SIG-M5 (cell line): ENCODE measurements around the gene DLGAP3.

Source experiments
- DNase-seq: peaks from one replicate; lab custom pipeline; 2025; lab: John Stamatoyannopoulos, UW

Gene DLGAP3

DNA sequence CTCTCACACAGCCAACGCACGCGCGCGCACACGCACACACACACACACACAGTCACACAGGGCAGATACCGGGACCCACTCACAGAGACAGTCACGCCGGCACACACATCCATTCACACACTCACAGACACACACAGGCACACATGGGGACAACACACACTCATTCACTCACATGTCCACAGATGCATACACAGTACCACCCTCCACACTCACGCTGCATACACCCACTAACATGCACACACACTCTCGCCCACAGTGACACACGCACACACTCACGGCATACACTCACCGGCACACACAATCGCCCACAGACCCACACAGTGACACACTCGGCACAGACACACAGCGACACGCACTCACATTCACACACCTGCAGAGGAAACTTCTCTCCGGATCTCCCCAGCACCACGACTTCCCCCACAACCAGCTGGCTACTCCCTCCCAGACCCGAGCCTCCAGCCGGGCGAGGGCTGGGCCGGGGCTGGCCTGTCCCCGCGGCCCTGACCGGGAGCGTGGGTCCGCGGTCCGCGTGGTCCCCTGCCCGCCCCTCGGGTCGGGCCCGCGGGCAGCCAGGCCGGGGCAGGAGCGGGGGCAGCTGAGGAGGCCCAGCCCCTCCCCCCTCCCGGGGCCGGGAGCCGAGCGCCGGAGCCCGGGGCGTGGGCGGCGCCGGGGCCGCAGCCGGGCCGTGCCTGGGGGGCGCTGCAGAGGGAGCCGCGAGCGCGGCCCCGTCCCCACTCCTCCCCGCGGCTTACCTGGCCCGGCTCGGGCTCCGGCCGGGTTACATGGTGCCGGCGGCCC is 552 bp downstream of the DLGAP3 start:
- DNase-seq = no peak

DNA sequence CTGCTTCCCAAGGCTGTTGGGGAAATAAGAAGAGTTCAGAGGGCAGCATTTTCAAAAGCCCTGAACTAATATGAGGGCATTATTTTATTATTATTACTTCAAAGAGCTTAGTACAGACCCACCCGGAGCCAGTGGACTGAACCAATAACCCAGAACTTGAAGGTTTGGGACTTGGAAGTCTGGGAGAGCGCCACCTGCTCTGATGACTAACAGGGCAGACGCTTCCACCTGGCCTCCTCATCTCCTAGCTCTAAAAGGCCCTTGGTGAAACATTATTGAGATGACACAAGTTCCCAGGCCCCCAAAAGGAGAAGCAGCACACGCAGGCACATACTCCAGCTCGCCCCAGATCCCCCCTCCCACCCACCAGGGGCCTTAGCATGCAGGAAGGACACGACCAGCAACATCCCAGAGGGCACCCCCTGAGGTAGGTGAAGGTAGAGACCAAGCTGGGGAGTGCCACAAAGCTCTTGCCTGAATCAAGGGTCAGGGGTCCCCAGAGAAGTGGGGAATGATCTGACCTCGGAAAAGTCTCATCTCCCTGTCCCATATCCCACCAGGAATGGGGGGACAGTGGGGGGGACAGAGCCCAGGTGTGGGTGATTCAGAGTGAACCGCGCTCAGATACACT is 1.3 kb downstream of the DLGAP3 start:
- no peak for DNase-seq

DNA sequence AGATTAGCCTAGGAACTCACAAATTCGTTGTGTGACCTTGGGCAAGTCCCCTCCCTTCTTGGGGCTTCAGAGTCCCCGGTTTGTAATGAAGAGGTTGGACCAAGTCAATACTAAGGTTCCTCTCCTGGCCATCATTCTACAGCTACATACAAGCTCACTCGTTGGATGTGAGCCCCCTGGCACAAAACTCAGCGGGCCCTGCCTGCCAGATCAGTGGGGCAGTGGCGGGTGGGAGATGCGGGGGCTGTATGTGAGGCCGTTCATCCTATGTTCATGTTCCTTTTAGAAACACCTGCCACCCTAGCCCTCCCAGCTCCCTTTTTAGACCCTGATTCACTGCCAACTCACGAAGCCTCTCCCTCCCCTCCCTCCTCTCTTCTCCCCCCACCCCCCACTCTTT is 2.1 kb downstream of the DLGAP3 start:
- DNase-seq = no peak

DNA sequence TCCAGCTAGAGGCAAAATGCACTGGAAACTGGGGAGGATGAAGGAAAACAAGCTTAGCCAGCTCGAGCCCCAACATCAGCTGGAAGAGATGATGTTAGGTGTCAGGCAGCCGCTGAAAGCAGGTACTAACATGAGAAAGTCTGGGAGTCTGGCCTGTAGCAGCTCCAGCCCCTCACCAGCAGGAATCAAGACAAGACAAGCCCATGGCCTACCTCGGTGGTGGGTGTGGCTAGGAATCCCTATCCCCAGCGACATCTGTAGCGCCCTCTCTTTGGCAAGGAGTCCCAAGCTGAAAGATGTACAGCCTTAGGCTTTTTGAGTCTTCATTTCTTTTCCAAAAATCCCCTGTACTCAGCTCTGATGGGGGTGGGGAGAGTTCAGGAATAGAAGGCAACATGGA is 2.6 kb downstream of the DLGAP3 start:
- DNase-seq = no peak

DNA sequence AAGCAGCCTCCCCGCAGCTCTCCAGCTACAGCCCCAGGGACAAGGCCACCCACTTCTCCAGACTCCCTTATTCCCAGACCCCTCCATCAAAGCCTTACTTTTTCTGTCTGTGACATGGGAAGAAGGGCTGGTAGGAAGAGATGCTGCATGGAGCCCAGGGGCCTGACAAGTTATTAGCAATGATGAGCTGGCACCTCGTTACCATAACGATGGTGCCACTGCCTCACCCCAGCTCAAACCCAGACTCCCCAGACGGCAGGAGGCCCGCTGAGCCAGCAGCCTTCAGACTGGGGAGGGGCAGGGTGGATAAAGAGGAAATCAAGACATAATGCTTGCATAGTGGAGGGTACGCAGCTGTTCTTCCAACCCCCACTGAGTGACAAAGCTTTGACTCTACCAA is 3.3 kb downstream of the DLGAP3 start:
- no peak for DNase-seq

DNA sequence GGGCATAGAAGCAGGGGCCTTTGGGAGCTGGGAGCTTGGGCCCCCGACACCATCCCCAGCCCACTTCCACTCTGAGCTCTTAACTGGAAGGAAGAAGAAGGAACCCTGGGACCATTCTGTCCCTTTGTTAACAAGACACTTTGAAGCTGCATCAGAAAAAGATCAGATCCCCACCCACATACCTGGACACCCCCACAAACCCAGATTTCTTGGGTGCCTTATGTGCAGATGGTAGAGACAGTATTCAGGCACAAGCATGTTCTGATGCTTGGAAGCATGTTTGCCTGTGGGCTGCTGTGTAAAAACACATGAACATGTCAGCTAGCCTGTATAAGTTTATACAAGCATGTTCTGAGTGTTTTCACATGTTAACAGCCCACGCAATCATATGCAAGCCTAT is 3.7 kb downstream of the DLGAP3 start:
- no peak for DNase-seq

DNA sequence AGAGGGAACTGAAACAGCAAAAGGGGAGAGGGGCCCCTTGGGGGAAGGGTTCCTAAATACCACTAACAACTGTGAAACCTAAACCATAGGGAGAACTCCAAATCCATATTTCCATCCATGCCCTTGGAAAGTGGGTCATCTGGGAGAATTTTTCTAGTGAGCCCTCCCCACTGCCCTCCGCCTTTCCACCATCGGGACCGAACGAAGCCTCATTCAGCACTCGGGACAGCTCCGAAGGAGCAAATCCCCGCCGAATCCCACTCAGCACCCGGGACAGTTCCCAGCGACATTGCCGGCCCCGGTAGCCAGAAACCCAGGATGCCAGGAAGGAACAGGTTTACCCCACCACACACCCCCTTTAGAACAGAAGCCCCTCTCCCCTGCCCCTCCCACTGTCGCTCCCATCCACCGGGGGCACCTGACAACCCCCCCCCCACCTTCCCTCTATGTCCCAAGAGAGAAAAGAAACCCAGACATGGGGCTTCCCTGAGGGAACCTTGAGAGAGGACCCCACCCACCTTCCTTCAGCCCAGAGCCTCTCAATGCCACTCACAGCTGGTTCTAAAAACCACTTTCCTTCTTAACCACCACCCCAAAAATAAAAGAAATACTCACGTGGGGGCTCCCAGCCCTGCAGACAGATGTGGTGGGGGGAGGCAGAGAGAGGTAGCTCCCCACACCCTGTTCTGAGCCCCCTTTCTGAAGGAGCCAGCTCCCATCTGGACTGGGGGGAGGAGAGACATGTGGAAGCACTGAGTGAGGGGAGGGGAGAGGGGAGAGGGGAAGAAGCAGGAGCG is 4.5 kb downstream of the DLGAP3 start:
- no peak for DNase-seq

DNA sequence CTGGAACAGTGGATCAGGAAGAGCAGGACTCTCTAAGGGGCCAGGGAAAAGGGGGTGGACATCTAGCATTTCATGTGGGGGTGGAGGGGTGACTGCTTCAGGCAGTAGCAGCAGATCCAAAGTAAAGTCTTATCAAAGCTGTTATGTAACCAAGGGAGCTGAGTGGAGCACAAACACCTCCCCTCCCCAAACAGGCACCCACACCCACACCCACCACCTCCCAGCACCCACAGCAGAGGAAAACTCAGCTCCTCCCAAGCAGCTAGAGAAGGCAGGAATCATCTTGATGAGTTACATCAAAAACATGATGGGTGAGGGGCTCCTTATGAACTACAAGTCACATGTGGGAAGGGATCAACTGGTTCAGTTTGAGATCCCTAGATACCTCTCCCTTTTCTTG is 6.0 kb downstream of the DLGAP3 start:
- no peak for DNase-seq

DNA sequence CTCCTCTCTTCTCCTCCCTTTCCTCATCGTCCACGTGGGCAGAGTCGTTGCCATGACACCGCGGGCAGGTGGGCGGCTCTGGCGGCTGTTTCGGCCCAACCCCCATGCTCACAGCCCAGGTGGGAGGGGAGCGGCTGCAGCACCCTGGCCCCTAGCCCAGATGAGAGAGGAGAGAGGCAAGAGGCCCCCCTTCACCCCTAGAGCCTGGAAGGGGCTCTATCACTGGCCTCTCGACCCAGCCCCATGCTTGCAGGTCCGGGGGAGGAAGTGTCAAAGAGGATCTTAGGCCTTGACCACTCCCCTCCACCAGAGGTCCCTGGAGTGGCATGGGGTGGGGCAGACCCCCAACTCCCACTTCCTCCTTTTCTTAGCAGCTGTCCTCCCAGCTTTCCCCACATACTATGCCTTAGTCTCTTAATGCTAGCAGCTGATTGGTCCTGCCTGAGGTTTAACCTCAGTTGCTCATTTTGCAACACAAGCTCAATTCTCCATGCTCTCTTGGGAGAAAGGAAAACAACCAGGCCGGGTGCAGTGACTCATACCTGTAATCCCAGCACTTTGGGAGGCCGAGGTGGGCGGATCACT is 10.4 kb downstream of the DLGAP3 start:
- DNase-seq = no peak

DNA sequence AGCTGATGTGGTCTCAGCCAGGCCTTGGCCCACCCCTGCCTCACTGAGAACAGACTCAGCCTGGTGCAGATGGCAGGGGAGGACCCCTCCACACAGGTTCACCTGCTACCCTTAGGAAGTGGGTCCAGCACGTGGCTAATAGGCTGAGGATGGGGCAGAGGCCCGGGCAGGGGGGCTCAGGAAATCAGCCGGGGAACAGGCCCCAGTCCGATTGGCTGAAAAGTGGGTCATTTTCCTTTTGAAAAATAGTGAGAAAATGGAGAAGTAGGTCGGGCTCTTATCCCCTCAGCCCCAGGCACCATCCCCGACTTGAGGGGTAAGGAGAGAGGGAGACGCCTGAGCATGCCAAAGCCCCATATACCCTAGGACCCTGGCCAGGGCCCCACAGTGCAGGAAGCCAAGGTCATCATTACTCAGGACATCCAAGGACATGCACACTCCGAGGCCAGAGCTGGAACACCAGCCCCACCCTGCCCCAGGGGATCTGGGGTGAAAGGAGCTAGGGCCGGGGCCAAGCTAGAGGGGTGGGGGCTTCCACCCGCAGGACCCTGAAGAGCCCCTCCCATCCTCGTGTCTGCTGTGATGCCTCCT is 11.0 kb downstream of the DLGAP3 start:
- DNase-seq = no peak

DNA sequence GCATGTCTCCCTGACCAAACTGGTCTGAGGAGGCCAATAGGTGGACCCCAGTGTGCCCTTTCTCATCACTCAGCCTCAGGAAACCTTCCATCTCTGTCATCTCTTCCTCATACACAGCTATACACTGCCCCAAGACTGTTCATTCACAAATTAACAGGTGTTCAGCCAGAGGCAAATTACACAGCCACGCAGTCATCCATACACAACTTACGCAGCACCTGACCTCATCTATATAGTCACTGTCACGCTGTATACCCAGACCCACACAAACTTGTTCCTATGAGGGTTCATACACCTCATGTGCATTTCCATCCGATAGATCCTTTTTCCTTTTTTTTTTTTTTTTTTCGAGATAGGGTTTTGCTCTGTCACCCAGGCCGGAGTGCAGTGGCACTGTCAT is 12.4 kb downstream of the DLGAP3 start:
- no peak for DNase-seq

DNA sequence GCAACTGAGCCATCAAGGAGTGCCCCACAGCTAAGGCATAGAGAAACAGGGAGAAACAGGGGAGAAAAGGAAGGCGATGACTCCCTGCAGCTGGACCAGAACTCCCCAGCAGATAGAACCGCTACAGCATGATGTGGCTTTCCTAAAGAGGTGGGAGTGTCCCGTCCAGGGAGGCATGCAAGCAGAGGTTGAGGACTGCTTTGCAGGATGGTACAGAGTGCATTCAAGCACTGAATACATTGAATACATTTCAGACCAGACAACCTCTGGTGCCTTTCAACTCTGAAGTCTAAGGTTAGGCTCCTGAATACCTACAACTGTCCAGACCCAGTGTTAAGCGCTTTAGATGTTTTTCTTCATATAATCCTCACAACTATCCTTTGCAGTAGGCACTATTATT is 13.3 kb downstream of the DLGAP3 start:
- DNase-seq = no peak

DNA sequence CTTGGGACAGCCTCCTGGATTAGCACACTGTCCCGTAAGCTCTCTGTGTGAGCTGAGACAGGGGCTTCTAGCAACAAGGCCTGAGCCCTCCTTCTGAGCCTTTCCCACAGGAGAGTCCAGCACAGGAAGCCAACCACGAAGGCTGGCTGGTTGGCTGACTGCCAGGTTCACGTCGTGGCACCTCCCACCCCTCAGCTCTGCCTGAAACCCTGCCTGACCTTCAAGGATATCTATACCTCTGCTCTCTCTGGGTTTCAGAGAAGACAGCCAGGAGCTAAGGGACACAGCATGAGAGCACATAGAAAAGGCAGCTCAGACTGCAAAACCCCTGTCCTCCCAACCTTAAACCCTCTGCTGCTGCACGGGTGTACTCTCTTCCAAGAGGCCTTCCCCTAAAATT is 13.9 kb downstream of the DLGAP3 start:
- DNase-seq = no peak

DNA sequence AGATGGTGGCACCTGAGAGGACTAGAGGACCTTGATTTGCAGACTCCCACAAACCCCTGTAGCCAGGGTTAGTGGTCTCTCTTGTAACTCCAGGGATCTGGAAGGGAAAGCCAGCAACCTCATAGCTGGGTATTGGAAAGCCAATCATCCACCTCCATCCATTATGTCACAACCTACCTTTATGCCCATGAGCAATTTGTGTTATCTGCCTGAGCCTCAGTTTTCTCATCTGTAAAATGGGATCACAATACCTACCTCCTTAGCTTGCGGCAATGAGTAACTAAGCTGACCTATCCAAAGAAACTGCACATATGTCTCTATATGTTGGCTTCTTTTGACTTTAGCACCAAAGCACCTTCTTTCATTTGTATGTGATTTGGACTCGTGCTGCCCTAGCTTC is 14.5 kb downstream of the DLGAP3 start:
- no peak for DNase-seq

DNA sequence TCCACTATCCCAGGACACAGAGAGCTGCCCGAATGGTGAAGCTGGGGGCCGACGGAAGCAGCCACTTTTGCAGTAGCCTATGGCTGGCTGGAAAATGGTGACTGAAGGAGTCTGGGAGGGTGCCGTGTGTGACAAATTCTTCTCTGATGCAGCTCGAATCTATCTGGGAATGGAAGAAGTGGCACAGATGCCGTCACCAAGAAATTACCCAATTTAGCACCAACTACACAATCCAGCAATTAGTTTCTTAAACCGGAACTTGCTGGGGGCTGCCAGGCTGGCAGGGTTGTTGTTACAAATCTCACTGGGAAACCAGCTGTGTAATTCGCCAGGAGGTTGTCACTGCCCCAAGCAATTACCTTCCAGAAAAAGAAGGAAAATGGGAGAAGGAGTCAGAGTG is 18.0 kb downstream of the DLGAP3 start:
- DNase-seq = no peak

DNA sequence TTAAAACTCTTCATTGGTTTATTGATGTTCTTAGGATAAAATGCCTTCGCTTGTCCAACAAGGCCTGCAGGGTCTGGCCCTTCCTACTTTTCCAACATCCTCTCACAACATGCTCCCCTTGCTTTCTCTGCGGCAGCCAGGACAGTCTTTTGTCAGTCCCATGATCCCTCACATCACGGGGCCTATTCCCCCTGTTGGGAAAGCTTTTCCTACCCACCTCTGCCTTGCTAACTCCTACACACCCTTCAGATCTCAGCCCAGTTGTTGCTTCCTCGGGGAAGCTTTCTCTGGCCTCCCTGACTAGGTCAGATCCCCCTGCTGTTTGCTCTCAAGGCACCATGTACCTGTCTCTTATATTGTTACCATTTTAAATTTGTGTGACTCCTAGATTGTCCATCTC is 19.0 kb downstream of the DLGAP3 start:
- no peak for DNase-seq

DNA sequence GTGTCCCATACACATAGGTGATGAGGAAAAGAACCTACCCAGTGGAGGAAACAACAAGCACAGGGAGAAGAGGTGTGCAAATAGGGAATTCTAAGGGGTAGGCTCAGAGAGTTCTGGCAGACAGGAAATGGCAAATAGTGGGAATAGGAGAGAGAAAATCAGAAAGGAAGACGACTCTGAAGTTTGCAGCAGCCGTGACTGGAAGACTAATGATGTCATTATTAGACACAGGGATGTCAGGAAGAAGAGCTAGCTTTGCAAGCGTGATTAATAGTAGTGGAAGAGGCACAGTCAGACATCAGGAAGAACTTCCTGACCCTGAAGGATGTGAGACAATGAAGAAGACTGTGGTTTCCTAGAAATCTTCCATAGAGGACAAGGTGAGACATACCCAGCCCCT is 21.1 kb downstream of the DLGAP3 start:
- no peak for DNase-seq

DNA sequence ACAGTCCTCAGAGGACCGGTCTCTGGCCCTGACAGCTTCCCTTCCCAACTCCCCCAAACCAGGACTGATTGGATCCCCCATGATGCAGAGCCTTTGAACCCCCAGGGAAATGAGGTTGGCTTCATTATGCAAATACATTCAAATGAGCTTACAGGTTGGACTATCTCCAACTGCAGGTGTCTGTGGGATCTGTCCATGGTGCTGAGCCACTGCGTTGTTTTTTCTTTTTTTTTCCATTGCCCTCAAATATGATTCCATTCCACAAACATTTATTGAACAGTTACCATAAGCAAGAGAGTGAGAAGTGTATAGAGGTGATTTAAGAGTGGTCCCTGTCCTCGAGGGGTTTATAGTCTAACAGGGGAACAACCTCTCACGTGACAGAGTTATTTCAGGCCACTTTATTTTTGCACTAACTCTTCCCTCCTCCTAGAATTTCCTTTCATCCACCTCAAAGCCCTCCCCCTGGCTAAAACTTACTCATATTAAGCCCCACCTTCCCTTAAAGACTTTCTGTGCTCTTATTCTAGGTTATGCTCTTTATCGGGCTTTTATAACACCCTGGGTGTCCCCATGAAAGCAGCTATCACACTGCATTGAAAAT is 21.9 kb downstream of the DLGAP3 start:
- no peak for DNase-seq

DNA sequence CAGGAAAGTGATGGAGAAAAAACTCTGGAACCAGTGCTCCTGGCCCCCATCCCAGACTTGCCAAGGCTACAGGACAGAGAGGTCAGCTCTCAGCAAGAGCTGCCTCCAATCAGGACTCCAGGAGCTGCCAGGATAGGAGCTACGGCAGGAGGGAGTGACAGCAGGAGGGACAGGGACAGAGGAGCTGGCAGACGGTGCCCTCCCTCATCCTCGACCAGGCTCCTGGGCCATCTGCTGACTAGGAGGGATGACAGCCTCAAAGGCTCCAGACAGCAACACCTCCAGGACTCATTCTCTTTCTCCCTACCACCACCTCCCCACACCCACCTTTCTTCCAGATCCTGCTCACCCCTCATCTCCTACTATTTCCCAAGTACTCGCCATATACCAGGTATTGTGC is 22.7 kb downstream of the DLGAP3 start:
- DNase-seq = no peak

DNA sequence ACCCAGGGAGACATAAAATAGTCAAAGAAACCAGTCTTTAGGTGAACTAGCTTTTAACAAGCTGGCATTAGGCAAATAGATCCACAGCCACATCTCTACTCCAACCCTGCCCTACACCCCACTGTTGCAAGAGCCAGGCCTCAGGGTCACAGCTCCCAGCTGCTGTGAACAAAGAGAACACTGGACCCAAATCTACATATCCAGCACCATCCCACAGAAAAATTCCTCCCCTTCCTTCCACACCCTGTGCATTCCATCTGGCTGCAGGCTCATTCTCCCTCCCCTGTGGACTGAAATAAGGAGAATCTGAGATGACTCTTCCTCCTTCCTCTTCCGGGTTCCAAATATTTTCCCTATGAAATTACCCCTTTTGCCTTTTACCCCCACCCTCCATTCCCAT is 23.2 kb downstream of the DLGAP3 start:
- no peak for DNase-seq

DNA sequence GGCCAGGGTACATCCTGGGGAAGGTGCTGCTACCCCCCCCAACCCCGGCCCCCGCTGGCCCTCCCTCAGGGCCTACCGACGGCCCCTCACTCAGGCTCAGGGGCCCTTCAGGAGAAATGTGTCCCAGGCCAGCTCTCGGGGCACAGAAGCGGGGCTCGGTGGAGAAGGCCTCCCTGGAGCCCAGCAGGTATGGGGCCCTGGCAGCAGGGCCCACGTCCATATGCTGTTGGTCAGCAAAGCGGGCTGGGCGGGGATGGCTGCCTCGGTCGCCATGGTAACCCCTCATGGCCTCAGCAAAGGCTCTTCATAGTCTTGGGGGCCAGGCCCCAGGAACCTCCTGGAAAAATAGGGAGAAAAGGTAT is 24.4 kb downstream of the DLGAP3 start:
- no peak for DNase-seq
